ENCODE data around the gene ASPG. TPM values are rescaled to one million over a fixed set of nuclear protein-coding genes. Genes with fewer than 3 reads are reported as not detected.

Gene ASPG
- total and polyA plus RNA-seq, 2 of the 13 experiments (the other 11 are each of a cell fraction or from before 2014, with no cell fraction given) = not detected

GRCh38 chr14:104092931-104093365, 7.4 kb downstream of the ASPG start (continued):
- TF ChIP-seq IKZF5 (CRISPR knock-in tag; IDR thresholded peaks at IDR 0.05) = no peak
- TF ChIP-seq, protein P1, sequence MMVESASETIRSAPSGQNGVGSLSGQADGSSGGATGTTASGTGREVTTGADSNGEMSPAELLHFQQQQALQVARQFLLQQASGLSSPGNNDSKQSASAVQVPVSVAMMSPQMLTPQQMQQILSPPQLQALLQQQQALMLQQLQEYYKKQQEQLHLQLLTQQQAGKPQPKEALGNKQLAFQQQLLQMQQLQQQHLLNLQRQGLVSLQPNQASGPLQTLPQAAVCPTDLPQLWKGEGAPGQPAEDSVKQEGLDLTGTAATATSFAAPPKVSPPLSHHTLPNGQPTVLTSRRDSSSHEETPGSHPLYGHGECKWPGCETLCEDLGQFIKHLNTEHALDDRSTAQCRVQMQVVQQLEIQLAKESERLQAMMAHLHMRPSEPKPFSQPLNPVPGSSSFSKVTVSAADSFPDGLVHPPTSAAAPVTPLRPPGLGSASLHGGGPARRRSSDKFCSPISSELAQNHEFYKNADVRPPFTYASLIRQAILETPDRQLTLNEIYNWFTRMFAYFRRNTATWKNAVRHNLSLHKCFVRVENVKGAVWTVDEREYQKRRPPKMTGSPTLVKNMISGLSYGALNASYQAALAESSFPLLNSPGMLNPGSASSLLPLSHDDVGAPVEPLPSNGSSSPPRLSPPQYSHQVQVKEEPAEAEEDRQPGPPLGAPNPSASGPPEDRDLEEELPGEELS (CRISPR knock-in tag; IDR thresholded peaks at IDR 0.05) = no peak
- TF ChIP-seq ZNF710 (CRISPR knock-in tag; IDR thresholded peaks at IDR 0.05; ENCODE audit: borderline replicate concordance) = no peak
- TF ChIP-seq ZNF747 (CRISPR knock-in tag; IDR thresholded peaks at IDR 0.05; ENCODE audit: borderline replicate concordance) = no peak
- TF ChIP-seq ZNF318 (CRISPR knock-in tag; IDR thresholded peaks at IDR 0.05) = no peak
- TF ChIP-seq SPEN (CRISPR knock-in tag; IDR thresholded peaks at IDR 0.05; ENCODE audit: low read depth) = no peak
- TF ChIP-seq U2AF2 (IDR thresholded peaks at IDR 0.05; ENCODE audit: low read depth, low read length) = no peak
- TF ChIP-seq MEIS1 (CRISPR knock-in tag; IDR thresholded peaks at IDR 0.05; ENCODE audit: borderline replicate concordance) = no peak
- no peak for TF ChIP-seq FOXO4 (CRISPR knock-in tag; conservative IDR thresholded peaks at IDR 0.05)
- TF ChIP-seq KDM3A (CRISPR knock-in tag; IDR thresholded peaks at IDR 0.05; ENCODE audit: low read depth) = no peak
- TF ChIP-seq ZNF232 (CRISPR knock-in tag; IDR thresholded peaks at IDR 0.05; ENCODE audit: borderline replicate concordance) = no peak
- TF ChIP-seq ZNF512 (CRISPR knock-in tag; IDR thresholded peaks at IDR 0.05) = no peak

All from HepG2 (cell line).